Mesothelial cell of epicardium (in vitro differentiated cells): ENCODE data around the gene SCUBE1. TPM values are rescaled to one million over a fixed set of nuclear protein-coding genes. Genes with fewer than 3 reads are reported as not detected.

ENCODE experiments used
- DNase-seq, 2 experiments: peaks; one replicate each; pipeline ENCODE4 v3.0.0; 2021; ENCODE audit warnings: low spot score in 2 of 2; ENCODE audit not compliant: unreplicated experiment in 2 of 2
- H3K27ac Mint-ChIP-seq: 2 replicates; pipeline ENCODE4 v1.8.0; 2021; ENCODE audit warnings: mixed read lengths
- H3K27me3 Mint-ChIP-seq: 2 replicates; pipeline ENCODE4 v1.8.0; 2021; ENCODE audit warnings: low read depth, mixed read lengths
- H3K36me3 Mint-ChIP-seq: 2 replicates; pipeline ENCODE4 v1.8.0; 2021; ENCODE audit warnings: mixed read lengths
- H3K4me1 Mint-ChIP-seq: 2 replicates; pipeline ENCODE4 v1.8.0; 2021; ENCODE audit warnings: mixed read lengths
- H3K4me3 Mint-ChIP-seq: 2 replicates; pipeline ENCODE4 v1.8.0; 2021; ENCODE audit warnings: mild to moderate bottlenecking, moderate library complexity, mixed read lengths
- H3K9me3 Mint-ChIP-seq: 2 replicates; pipeline ENCODE4 v1.8.0; 2021; ENCODE audit warnings: mixed read lengths
- total RNA-seq: library from RNA; stranded (reverse); gene quantifications from 3 replicates; pipeline ENCODE4 v1.2.1, GENCODE V29; 2021
- TF ChIP-seq, protein P1 (sequence below): fragments of 200-600 bp; sonication (generic); IDR thresholded peaks from one replicate; pipeline ENCODE4 v1.5.0; 2021; ENCODE audit warnings: antibody characterized with exemption; ENCODE audit not compliant: unreplicated experiment

Gene SCUBE1
- total RNA-seq, 1 donor from 2014 or later = 19.3 TPM

DNA sequence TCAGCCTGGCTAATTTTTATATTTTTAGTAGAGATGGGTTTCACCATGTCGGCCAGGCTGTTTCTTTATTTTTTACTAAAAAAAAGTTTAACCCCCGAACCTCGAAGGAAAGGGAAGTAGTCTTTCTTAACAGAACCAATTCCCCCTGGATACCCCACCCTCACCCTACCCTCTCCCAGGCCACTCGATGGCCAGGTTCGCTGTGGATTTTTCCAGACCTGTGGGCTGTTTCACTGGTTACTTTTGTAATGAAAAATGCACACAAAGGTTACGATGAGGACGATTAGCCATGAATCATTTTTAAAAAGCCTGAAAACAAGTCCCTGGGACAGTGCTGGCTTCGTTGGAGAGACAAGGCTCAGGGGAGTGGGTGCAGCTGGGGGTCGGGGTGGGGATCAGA is 189.3 kb downstream of the SCUBE1 start:
- Mint-ChIP-seq H3K4me1 (peaks cover 12% of the 10 kb centered on the region), H3K36me3 (no peaks in the 10 kb centered on the region), H3K4me3 (no peak overlapping the region), H3K27ac (no peak overlapping the region), H3K9me3 (no peaks in the 10 kb centered on the region), H3K27me3 (no peaks in the 10 kb centered on the region)
- DNase-seq = no peak
- TF ChIP-seq, protein P1, sequence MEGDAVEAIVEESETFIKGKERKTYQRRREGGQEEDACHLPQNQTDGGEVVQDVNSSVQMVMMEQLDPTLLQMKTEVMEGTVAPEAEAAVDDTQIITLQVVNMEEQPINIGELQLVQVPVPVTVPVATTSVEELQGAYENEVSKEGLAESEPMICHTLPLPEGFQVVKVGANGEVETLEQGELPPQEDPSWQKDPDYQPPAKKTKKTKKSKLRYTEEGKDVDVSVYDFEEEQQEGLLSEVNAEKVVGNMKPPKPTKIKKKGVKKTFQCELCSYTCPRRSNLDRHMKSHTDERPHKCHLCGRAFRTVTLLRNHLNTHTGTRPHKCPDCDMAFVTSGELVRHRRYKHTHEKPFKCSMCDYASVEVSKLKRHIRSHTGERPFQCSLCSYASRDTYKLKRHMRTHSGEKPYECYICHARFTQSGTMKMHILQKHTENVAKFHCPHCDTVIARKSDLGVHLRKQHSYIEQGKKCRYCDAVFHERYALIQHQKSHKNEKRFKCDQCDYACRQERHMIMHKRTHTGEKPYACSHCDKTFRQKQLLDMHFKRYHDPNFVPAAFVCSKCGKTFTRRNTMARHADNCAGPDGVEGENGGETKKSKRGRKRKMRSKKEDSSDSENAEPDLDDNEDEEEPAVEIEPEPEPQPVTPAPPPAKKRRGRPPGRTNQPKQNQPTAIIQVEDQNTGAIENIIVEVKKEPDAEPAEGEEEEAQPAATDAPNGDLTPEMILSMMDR = no peak

DNA sequence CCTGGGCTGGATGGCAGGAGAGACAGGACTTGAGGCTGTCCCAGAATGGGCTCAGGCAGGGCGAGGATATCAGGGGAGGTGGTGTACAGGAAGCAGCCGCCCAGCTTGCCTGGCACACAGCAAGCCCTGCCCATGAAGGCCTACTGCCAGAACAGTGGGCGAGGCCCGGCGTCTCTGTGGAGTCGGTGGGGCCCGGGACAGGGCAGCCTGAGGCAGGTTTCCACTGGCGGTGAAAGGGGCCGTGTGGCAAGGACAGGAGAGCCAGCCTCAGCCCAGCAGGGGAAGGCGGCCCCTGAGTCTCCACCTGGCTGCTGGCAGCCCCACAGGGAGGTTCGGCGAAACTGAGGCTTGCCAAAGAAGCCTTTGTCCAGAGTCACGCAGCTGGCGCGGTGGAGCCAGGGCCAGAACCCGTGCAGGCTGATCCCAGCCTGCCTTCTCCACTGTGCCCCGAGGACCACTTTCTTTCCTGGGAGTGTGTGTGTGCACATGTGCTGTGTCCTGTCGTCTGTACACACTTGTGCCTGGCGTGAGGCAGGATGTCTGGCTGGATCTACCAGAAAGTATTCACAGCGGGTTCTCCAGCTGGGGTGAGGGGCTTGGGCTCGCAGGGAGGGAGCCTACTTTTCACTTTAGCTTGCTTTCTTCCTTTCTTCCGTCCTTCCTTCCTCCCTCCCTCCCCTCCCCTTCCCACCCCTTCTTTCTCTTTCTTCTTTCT is 190.7 kb downstream of the SCUBE1 start:
- H3K9me3 Mint-ChIP-seq = no peaks in the 10 kb centered on the region
- TF ChIP-seq, protein P1 = no peak
- no peak for DNase-seq
- no peaks in the 10 kb centered on the region for H3K27me3 Mint-ChIP-seq
- H3K27ac Mint-ChIP-seq = peak overlapping the region; percentile 81
- H3K4me1 Mint-ChIP-seq = peaks cover 12% of the 10 kb centered on the region
- no peaks in the 10 kb centered on the region for H3K36me3 Mint-ChIP-seq
- peak overlapping the region; percentile 64 for H3K4me3 Mint-ChIP-seq

DNA sequence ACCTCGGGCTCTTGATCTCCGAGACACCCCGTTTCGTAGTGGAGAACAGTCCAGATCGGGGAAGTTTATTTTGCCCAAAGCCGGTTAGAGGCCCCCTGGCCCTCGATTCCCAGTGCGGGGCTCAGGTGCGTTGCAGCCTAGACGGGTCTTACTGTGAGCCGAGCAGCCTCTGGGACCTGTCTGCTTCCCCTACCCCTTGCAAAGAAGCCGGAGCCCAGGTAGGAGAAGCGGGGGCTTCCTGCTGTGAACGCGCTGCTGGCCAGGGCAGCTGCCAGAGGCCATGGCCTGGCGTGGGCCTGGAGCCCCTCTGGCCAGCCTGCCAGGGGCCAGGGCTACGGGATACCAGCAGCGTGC is 191.2 kb downstream of the SCUBE1 start:
- no peaks in the 10 kb centered on the region for H3K27me3 Mint-ChIP-seq
- TF ChIP-seq, protein P1 = no peak
- H3K9me3 Mint-ChIP-seq = no peaks in the 10 kb centered on the region
- peaks cover 12% of the 10 kb centered on the region for H3K4me1 Mint-ChIP-seq
- no peaks in the 10 kb centered on the region for H3K36me3 Mint-ChIP-seq
- no peak overlapping the region for H3K27ac Mint-ChIP-seq
- H3K4me3 Mint-ChIP-seq = peak overlapping the region; percentile 64
- no peak for DNase-seq

DNA sequence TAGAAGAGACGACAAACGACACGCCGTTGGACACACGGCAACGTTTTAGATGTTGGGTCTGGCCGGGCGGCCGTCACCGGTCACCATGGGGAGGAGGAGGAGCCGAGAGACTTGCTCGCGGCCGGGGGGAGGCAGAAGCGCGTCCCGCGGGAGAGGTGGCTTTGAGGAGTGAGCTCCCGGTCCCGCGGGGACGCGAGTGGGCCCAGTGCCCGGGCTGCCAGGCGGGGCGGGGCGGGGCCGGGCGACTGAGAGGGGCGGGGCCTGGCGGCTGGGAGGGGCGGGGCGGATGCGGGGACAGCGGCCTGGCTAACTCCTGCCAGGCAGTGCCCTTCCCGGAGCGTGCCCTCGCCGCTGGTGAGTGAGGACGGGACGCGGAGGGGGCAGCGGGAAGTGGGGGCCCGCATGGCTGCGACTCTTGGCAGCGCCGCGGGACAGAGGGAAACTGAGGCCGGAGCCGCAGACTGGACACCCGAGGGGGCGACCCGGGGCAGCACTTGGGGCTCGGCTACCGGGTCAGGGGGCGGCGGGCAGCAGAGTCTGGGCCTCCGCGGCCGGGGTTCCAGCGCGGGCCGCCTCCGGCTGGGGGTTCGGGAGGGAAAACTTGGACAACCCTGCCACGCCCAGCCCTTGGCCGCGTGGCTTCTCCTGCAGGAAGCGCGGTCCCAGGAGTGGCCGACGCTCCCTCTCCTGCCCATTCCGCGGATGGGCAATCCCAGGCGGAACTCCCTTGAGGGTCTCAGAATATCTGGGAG is 191.7 kb downstream of the SCUBE1 start, which contains the start of gene TSPO:
Gene TSPO (plus strand): TSS at position 309 of the 752 bp plus-strand sequence. CDS start 7,680 bp downstream, outside the sequence.
- no peaks in the 10 kb centered on the region for H3K27me3 Mint-ChIP-seq
- H3K9me3 Mint-ChIP-seq = no peaks in the 10 kb centered on the region
- DNase-seq = peak; percentile 50 to 56
- TF ChIP-seq, protein P1 = no peak
- no peaks in the 10 kb centered on the region for H3K36me3 Mint-ChIP-seq
- peaks cover 12% of the 10 kb centered on the region for H3K4me1 Mint-ChIP-seq
- H3K27ac Mint-ChIP-seq = peak within 1 kb of the TSS; percentile 79
- peak within 1 kb of the TSS; percentile 77 for H3K4me3 Mint-ChIP-seq

DNA sequence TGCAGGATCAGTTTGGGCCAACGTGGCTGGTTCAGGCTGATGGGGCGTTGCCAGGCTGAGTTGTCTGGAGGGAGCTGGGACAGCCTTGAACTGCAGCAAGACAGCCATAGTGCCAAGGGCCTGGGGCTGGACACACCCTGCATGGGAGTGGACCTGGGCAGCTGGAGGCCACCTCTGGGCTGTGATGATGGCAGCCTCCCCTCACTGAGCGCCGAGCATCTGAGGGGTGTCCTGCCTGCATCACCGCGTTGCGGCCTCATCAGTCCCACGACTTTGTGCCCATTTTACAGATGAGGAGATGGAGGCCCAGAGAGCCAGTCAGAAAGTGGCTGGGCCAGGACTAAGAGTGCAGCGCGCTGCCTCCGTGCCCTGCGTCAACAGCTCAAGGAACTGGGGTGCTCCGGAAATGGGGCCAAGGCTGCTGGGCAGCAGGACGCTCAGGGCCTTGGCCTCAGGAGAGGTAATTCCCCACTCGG is 192.4 kb downstream of the SCUBE1 start:
- peak overlapping the region; percentile 77 for H3K4me3 Mint-ChIP-seq

More for the DNA sequence above, 192.4 kb downstream of the SCUBE1 start:
- no peak for DNase-seq
- H3K27me3 Mint-ChIP-seq = no peaks in the 10 kb centered on the region
- H3K27ac Mint-ChIP-seq = peak overlapping the region; percentile 79
- no peaks in the 10 kb centered on the region for H3K36me3 Mint-ChIP-seq
- TF ChIP-seq, protein P1 = no peak
- H3K4me1 Mint-ChIP-seq = peaks cover 12% of the 10 kb centered on the region
- H3K9me3 Mint-ChIP-seq = no peaks in the 10 kb centered on the region
